Keratinocyte (primary cell): Measurements from ENCODE around the gene CNPY1. TPM values are rescaled to one million over a fixed set of nuclear protein-coding genes. Genes with fewer than 3 reads are reported as not detected.
"Not testable (repeated sequence)": the region's sequence is repeated elsewhere in the genome, so short reads cannot be mapped to it uniquely, and the experiment has no call there.

ENCODE experiments used
- DNase-seq: peaks from one replicate; pipeline ENCODE4 v3.0.0-alpha.2; 2011; ENCODE audit warnings: low read depth, missing footprints, low spot score
- FAIRE-seq: peaks from 2 replicates; lab custom pipeline; 2011; peaks lifted over from hg19 to GRCh38; lab: Jason Lieb, UNC
- H2AFZ ChIP-seq: 2 replicates; pipeline ENCODE4 v1.6.0; 2012; ENCODE audit warnings: low read length, control low read depth, inconsistent platforms; ENCODE audit not compliant: control insufficient read depth
- H3K27ac ChIP-seq: 2 replicates; pipeline ENCODE4 v1.5.1; 2011; ENCODE audit warnings: low read length; ENCODE audit not compliant: control insufficient read depth, insufficient read depth
- H3K27me3 ChIP-seq: 3 replicates; pipeline ENCODE4 v1.6.0; 2011; ENCODE audit warnings: low read length; ENCODE audit not compliant: control insufficient read depth, insufficient read depth; ENCODE audit errors: extremely low read depth
- H3K36me3 ChIP-seq, 2 experiments: 2 replicates in 1 of 2; 3 replicates in 1 of 2; pipeline ENCODE4 v1.5.1; 2011; ENCODE audit warnings: low read length in 2 of 2, mild to moderate bottlenecking in 1 of 2; ENCODE audit not compliant: control insufficient read depth in 2 of 2, insufficient read depth in 2 of 2; ENCODE audit errors: extremely low read depth in 1 of 2
- H3K4me1 ChIP-seq: 3 replicates; pipeline ENCODE4 v1.5.1; 2011; ENCODE audit warnings: low read length; ENCODE audit not compliant: control insufficient read depth, insufficient read depth; ENCODE audit errors: extremely low read depth
- H3K4me2 ChIP-seq: 3 replicates; pipeline ENCODE4 v1.6.0; 2011; ENCODE audit warnings: low read depth, low read length; ENCODE audit not compliant: control insufficient read depth, insufficient read depth; ENCODE audit errors: extremely low read depth
- H3K4me3 ChIP-seq, 3 experiments: fragments of 200-600 bp in 1 of 3; sonication (generic) in 1 of 3; 2 replicates in 2 of 3; 3 replicates in 1 of 3; pipeline ENCODE4 v1.5.1; 2011 to 2016; ENCODE audit warnings: low read length in 3 of 3, mild to moderate bottlenecking in 3 of 3, control low read depth in 2 of 3, inconsistent platforms in 1 of 3, low read depth in 1 of 3, mixed read lengths in 1 of 3, mixed run types in 1 of 3, moderate library complexity in 1 of 3; ENCODE audit not compliant: control insufficient read depth in 2 of 3, insufficient read depth in 2 of 3; ENCODE audit errors: extremely low read depth in 1 of 3
- H3K79me2 ChIP-seq: 2 replicates; pipeline ENCODE4 v1.6.0; 2012; ENCODE audit warnings: low read length; ENCODE audit not compliant: control insufficient read depth, insufficient read depth
- H3K9ac ChIP-seq: 3 replicates; pipeline ENCODE4 v1.6.0; 2011; ENCODE audit warnings: low read length; ENCODE audit not compliant: control insufficient read depth, insufficient read depth; ENCODE audit errors: extremely low read depth
- H3K9me1 ChIP-seq: 3 replicates; pipeline ENCODE4 v1.6.0; 2011; ENCODE audit warnings: low read length; ENCODE audit not compliant: control insufficient read depth, insufficient read depth; ENCODE audit errors: extremely low read depth
- H3K9me3 ChIP-seq: 2 replicates; pipeline ENCODE4 v1.5.1; 2012; ENCODE audit warnings: low read depth, low read length; ENCODE audit not compliant: control insufficient read depth
- H4K20me1 ChIP-seq: 3 replicates; pipeline ENCODE4 v1.6.0; 2011; ENCODE audit warnings: low read length; ENCODE audit not compliant: control insufficient read depth, insufficient read depth; ENCODE audit errors: extremely low read depth
- EZH2 ChIP-seq: IDR thresholded peaks from one replicate; pipeline ENCODE4 v1.6.1; 2012; ENCODE audit warnings: inconsistent platforms, mild to moderate bottlenecking, low read length, moderate library complexity
- dilution Hi-C: fragments of 300-500 bp; cut with MboI; formaldehyde crosslinking; loops from one replicate; pipeline ENCODE4 v1.7.0; 2020; ENCODE audit warnings: low sequenced_read_pairs; ENCODE audit not compliant: extremely low pct_ligation_motif_present
- polyA plus RNA-seq, 5 experiments: library from polyadenylated mRNA; depleted of rRNA in 3 of 5; stranded (reverse) in 3 of 5; stranded (forward) in 1 of 5; unstranded in 1 of 5; fragments of >200 nt; gene quantifications; 1 replicate in 1 of 5; 2 replicates in 3 of 5; 3 replicates in 1 of 5; pipeline versions ENCODE4 v1.2.1 to v1.2.3, GENCODE V29; 2011 to 2012; ENCODE audit warnings: missing spikeins in 2 of 5, low read depth in 1 of 5, low replicate concordance in 1 of 5
- TF ChIP-seq, protein P1 (sequence below), 3 experiments: IDR thresholded peaks in 1 of 3; conservative IDR thresholded peaks in 1 of 3; optimal IDR thresholded peaks in 1 of 3; 2 replicates in 2 of 3; 3 replicates in 1 of 3; pipeline versions ENCODE3 to v1.5.1; 2011; ENCODE audit warnings: low read length in 3 of 3, mild to moderate bottlenecking in 3 of 3, moderate library complexity in 2 of 3, control low read depth in 1 of 3, inconsistent platforms in 1 of 3; ENCODE audit not compliant: insufficient read depth in 2 of 3; ENCODE audit errors: extremely low read depth in 1 of 3

CNPY1 gene
- polyA plus RNA-seq, 1 donor (not counting 4 experiments of a cell fraction or from before 2014, with no cell fraction given): not detected

DNA sequence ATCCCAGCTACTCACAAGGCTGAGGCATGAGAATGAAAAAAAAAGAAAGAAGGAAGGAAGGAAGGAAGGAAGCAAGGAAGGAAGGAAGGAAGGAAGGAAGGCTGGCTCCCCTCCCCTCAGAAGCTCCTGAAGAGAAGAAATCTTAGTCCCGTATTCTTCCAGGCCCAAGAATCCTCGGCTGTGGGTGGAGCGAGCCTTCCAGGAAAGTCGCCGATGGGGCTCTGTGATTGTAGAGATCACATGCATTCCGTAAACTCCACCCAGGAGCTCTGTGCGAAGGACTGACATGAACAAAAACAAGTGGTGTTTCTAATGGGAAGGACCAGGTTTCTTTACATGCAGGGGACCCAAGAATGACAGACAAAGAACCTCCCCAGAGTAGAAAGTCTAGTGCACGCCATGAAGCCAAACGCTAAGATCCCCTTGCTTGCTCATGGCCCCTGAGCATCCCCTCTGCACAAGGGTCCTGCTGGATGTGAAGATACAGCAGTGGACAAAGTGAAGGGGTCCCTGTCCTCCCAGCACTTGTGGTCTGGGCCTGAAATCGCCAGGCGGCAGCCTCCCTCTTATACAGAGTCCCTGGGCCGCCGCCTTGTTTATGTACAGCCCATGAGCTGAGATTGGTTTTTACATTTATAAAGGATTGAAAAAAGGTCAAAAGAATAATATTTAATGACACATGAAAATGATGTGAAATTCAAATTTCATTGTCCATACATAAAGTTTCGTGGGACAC, 25.2 kb downstream of the CNPY1 start:
- Histone ChIP-seq H3K4me3 (no peak overlapping the region), H3K9me3 (no peaks in the 10 kb centered on the region), H3K4me1 (no peaks in the 10 kb centered on the region), H2AFZ (no peak overlapping the region), H4K20me1 (no peaks in the 10 kb centered on the region), H3K27ac (no peak overlapping the region), H3K9ac (no peak overlapping the region), H3K4me2 (no peak overlapping the region), H3K79me2 (no peaks in the 10 kb centered on the region), H3K27me3 (peaks cover 11% of the 10 kb centered on the region), H3K9me1 (no peaks in the 10 kb centered on the region), H3K36me3 (no peaks in the 10 kb centered on the region)
- dilution Hi-C loops: no loop called here
- no peak for FAIRE-seq
- DNase-seq: no peak
- no peak for TF ChIP-seq EZH2
- TF ChIP-seq, protein P1, sequence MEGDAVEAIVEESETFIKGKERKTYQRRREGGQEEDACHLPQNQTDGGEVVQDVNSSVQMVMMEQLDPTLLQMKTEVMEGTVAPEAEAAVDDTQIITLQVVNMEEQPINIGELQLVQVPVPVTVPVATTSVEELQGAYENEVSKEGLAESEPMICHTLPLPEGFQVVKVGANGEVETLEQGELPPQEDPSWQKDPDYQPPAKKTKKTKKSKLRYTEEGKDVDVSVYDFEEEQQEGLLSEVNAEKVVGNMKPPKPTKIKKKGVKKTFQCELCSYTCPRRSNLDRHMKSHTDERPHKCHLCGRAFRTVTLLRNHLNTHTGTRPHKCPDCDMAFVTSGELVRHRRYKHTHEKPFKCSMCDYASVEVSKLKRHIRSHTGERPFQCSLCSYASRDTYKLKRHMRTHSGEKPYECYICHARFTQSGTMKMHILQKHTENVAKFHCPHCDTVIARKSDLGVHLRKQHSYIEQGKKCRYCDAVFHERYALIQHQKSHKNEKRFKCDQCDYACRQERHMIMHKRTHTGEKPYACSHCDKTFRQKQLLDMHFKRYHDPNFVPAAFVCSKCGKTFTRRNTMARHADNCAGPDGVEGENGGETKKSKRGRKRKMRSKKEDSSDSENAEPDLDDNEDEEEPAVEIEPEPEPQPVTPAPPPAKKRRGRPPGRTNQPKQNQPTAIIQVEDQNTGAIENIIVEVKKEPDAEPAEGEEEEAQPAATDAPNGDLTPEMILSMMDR (optimal IDR thresholded peaks at IDR 0.05 in 1 of 3, IDR thresholded peaks at IDR 0.05 in 1 of 3, conservative IDR thresholded peaks at IDR 0.05 in 1 of 3; ENCODE audit: extremely low read depth in 1 of 3, insufficient read depth in 2 of 3, low read length in 3 of 3): no peak

DNA sequence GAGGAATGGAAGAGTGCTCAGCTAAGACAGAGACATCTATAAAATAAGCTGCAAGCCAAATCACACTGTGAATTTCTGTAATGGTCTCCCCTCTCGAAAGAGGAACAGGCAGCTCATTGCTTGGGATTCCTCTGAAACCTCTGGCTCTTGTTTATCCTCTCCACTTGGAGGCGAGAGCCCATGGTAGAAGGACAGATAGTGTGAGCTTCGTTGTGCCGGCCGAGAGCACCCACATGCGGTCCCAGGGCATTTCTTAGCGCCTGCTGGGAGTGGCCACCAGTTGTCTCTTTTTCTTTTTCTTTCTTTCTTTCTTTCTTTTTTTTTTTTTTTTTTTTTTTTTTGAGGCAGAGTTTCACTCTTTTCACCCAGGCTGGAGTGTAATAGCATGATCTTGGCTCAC, 26.2 kb downstream of the CNPY1 start:
- no peak overlapping the region for H2AFZ ChIP-seq
- no peaks in the 10 kb centered on the region for H3K4me1 ChIP-seq
- no peaks in the 10 kb centered on the region for H3K9me3 ChIP-seq
- no peak overlapping the region for H3K4me2 ChIP-seq
- FAIRE-seq (no peak), DNase-seq (no peak)
- no peaks in the 10 kb centered on the region for H3K79me2 ChIP-seq
- H4K20me1 ChIP-seq: no peaks in the 10 kb centered on the region
- H3K9me1 ChIP-seq: no peaks in the 10 kb centered on the region
- H3K4me3 ChIP-seq: no peak overlapping the region
- dilution Hi-C loops: no loop called here
- no peak overlapping the region for H3K27ac ChIP-seq
- TF ChIP-seq, protein P1 (optimal IDR thresholded peaks at IDR 0.05 in 1 of 3, IDR thresholded peaks at IDR 0.05 in 1 of 3, conservative IDR thresholded peaks at IDR 0.05 in 1 of 3; ENCODE audit: extremely low read depth in 1 of 3, insufficient read depth in 2 of 3, low read length in 3 of 3): no peak
- no peak for TF ChIP-seq EZH2
- no peaks in the 10 kb centered on the region for H3K36me3 ChIP-seq
- H3K27me3 ChIP-seq: peaks cover 11% of the 10 kb centered on the region
- no peak overlapping the region for H3K9ac ChIP-seq

DNA sequence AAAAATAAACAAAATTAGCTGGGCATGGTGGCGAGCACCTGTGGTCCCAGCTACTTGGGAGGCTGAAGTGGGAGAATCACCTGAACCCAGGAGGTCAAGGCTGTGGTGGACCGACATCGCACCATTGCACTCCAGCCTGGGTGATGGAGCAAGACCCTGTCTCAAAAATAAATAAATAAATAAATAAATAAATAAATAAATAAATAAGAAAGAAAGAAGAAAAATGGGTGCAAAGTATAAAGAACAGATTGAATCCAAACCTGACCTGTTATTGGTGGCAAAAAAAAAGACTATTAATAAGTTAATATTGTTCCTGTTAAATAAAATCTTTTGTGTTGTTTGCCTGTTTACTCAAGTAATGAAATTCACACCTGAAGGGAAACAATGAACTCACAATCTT, 27.0 kb downstream of the CNPY1 start:
- H3K9ac ChIP-seq, H3K79me2 ChIP-seq, FAIRE-seq, H3K27ac ChIP-seq, H3K9me1 ChIP-seq, H2AFZ ChIP-seq, dilution Hi-C loops, H3K4me3 ChIP-seq, H3K9me3 ChIP-seq, H4K20me1 ChIP-seq, H3K4me1 ChIP-seq, H3K4me2 ChIP-seq, DNase-seq, H3K36me3 ChIP-seq: not testable (repeated sequence)
- peaks cover 11% of the 10 kb centered on the region for H3K27me3 ChIP-seq
